GM12878 (cell line): ENCODE results near the gene TMEM88. TPM values are rescaled to one million over a fixed set of nuclear protein-coding genes. Genes with fewer than 3 reads are reported as not detected.
A peak's percentile ranks its signal among the peaks of the same experiment; 100 is the strongest.

Source experiments
- E2F8 ChIP-seq: fragments of 450-650 bp; IDR thresholded peaks from 2 replicates; pipeline ENCODE4 v1.6.1; 2018; ENCODE audit warnings: mild to moderate bottlenecking, low read depth, moderate library complexity; ENCODE audit not compliant: partially characterized antibody
- EP300 ChIP-seq, 2 experiments: fragments of 150-350 bp in 1 of 2; IDR thresholded peaks; 2 replicates each; pipeline ENCODE4 v1.6.1; 2011 to 2012; ENCODE audit warnings: low read depth in 2 of 2, low read length in 2 of 2, borderline replicate concordance in 1 of 2, improper control_type of control experiment in 1 of 2, inconsistent platforms in 1 of 2; ENCODE audit not compliant: control insufficient read depth in 1 of 2
- GABPA ChIP-seq: IDR thresholded peaks from 2 replicates; pipeline ENCODE4 v1.6.1; 2014; ENCODE audit warnings: antibody characterized with exemption, low read depth, mild to moderate bottlenecking, inconsistent platforms
- IKZF1 ChIP-seq: fragments of 450-650 bp; conservative IDR thresholded peaks from 2 replicates; pipeline ENCODE4 v1.6.1; 2017; ENCODE audit warnings: antibody characterized with exemption, mild to moderate bottlenecking
- MTA2 ChIP-seq: fragments of 450-650 bp; IDR thresholded peaks from 2 replicates; pipeline ENCODE4 v1.6.1; 2016; ENCODE audit warnings: low read depth, mild to moderate bottlenecking, moderate library complexity
- MXI1 ChIP-seq: fragments of 150-350 bp; IDR thresholded peaks from 2 replicates; pipeline ENCODE4 v1.6.1; 2011; ENCODE audit warnings: low read depth, mild to moderate bottlenecking, inconsistent platforms, low read length, improper control_type of control experiment
- NFXL1 ChIP-seq: fragments of 450-650 bp; IDR thresholded peaks from 2 replicates; pipeline ENCODE4 v1.6.1; 2017; ENCODE audit warnings: antibody characterized with exemption, mild to moderate bottlenecking, borderline replicate concordance
- NFYA ChIP-seq: IDR thresholded peaks from 2 replicates; pipeline ENCODE4 v1.6.1; 2011; ENCODE audit warnings: low read depth, mild to moderate bottlenecking, low read length, improper control_type of control experiment, borderline replicate concordance
- RAD21 ChIP-seq: IDR thresholded peaks from 2 replicates; pipeline ENCODE4 v1.6.1; 2011; ENCODE audit warnings: mild to moderate bottlenecking, low read depth, low read length, moderate library complexity; ENCODE audit not compliant: insufficient read depth
- RBBP5 ChIP-seq: fragments of 200-600 bp; sonication (generic); conservative IDR thresholded peaks from 2 replicates; pipeline ENCODE4 v1.6.1; 2016
- SIN3A ChIP-seq: IDR thresholded peaks from 2 replicates; pipeline ENCODE4 v1.6.1; 2012; ENCODE audit warnings: low read depth, low read length, improper control_type of control experiment
- TCF7 ChIP-seq: IDR thresholded peaks from 2 replicates; pipeline ENCODE4 v1.6.1; 2014; ENCODE audit warnings: antibody characterized with exemption, borderline replicate concordance
- ZNF207 ChIP-seq: fragments of 450-650 bp; IDR thresholded peaks from 2 replicates; pipeline ENCODE4 v1.6.1; 2014; ENCODE audit warnings: antibody characterized with exemption, mild to moderate bottlenecking, borderline replicate concordance
- ZNF622 ChIP-seq: fragments of 450-650 bp; IDR thresholded peaks from 2 replicates; pipeline ENCODE4 v1.6.1; 2017; ENCODE audit warnings: mild to moderate bottlenecking, inconsistent platforms
- polyA plus RNA-seq, 11 experiments: library from polyadenylated mRNA; depleted of rRNA in 4 of 11; unstranded in 6 of 11; stranded (reverse) in 5 of 11; fragments of >200 nt; fragmentation: Nextera tagmentation in 4 of 11; fragmentation: Illumina TruSeq in 1 of 11; extraction: Ambion mirVana in 4 of 11; extraction: Trizol in 1 of 11; gene quantifications; 1 replicate in 1 of 11; 2 replicates in 10 of 11; pipeline versions ENCODE4 v1.2.1 to v1.2.3, GENCODE V29; 2011 to 2016; ENCODE audit warnings: inconsistent platforms in 2 of 11, missing spikeins in 2 of 11, low read depth in 1 of 11
- total RNA-seq, 4 experiments: library from RNA; depleted of rRNA in 3 of 4; stranded (reverse); fragments of >200 nt in 3 of 4; fragmentation: Illumina TruSeq in 1 of 4; extraction: Trizol in 1 of 4; gene quantifications; 2 replicates each; pipeline versions ENCODE4 v1.2.1 to v1.2.3, GENCODE V29; 2013 to 2021
- TF ChIP-seq, protein P1 (sequence below): fragments of 450-650 bp; IDR thresholded peaks from 2 replicates; pipeline ENCODE4 v1.6.1; 2017; ENCODE audit warnings: mild to moderate bottlenecking, moderate library complexity
- TF ChIP-seq, protein P2 (sequence below): IDR thresholded peaks from 2 replicates; pipeline ENCODE4 v1.6.1; 2012; ENCODE audit warnings: low read depth, low read length, improper control_type of control experiment
- TF ChIP-seq, protein P3 (sequence below): IDR thresholded peaks from 2 replicates; pipeline ENCODE4 v1.6.1; 2012; ENCODE audit warnings: low read depth, low read length, improper control_type of control experiment
- TF ChIP-seq, protein P4 (sequence below): IDR thresholded peaks from 2 replicates; pipeline ENCODE4 v1.6.1; 2011; ENCODE audit warnings: low read depth, mild to moderate bottlenecking, low read length, moderate library complexity, borderline replicate concordance; ENCODE audit errors: extremely low read depth

TMEM88 gene
- total and polyA plus RNA-seq, 10 of the 15 experiments (the other 5 are each of a cell fraction or from before 2014, with no cell fraction given): 0.21 to 2.2 (median 0.62) TPM; not detected in 5

DNA sequence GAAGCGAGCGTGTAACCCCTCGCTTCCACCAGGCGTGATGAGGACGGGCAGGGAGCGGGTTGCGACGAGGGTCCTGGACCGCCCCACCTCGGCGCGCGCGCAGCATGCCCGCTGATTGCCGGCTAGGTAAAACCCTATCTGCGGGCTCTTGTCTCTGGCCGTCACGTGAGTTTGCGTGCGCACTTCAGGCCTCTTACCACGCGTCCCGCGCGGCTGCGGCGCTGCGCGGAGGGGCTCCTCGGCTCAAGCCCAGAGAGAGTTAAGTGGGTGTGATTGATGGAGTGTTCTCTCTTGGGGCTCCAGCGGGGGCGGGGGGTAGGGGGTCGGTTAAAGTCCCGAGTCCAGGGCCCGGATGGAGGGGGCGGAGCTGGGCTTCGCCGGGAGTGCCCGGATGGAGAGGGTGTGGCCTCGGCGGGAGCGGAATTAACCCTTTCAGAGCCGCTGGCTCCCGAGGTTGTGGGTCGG, 12.9 kb upstream of the TMEM88 start (continued):
- TF ChIP-seq, protein P1, sequence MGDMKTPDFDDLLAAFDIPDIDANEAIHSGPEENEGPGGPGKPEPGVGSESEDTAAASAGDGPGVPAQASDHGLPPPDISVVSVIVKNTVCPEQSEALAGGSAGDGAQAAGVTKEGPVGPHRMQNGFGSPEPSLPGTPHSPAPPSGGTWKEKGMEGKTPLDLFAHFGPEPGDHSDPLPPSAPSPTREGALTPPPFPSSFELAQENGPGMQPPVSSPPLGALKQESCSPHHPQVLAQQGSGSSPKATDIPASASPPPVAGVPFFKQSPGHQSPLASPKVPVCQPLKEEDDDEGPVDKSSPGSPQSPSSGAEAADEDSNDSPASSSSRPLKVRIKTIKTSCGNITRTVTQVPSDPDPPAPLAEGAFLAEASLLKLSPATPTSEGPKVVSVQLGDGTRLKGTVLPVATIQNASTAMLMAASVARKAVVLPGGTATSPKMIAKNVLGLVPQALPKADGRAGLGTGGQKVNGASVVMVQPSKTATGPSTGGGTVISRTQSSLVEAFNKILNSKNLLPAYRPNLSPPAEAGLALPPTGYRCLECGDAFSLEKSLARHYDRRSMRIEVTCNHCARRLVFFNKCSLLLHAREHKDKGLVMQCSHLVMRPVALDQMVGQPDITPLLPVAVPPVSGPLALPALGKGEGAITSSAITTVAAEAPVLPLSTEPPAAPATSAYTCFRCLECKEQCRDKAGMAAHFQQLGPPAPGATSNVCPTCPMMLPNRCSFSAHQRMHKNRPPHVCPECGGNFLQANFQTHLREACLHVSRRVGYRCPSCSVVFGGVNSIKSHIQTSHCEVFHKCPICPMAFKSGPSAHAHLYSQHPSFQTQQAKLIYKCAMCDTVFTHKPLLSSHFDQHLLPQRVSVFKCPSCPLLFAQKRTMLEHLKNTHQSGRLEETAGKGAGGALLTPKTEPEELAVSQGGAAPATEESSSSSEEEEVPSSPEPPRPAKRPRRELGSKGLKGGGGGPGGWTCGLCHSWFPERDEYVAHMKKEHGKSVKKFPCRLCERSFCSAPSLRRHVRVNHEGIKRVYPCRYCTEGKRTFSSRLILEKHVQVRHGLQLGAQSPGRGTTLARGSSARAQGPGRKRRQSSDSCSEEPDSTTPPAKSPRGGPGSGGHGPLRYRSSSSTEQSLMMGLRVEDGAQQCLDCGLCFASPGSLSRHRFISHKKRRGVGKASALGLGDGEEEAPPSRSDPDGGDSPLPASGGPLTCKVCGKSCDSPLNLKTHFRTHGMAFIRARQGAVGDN: no peak
- TF ChIP-seq SIN3A (peak; percentile 58; the same call in 1 of the 2 replicates), ZNF622 (no peak), GABPA (no peak), NFYA (no peak), E2F8 (no peak), RAD21 (no peak), ZNF207 (no peak), IKZF1 (no peak), NFXL1 (no peak), MTA2 (no peak), MXI1 (no peak), EP300 (IDR thresholded peaks at IDR 0.05; ENCODE audit: borderline replicate concordance in 1 of 2, control insufficient read depth in 1 of 2, low read depth in 2 of 2, low read length in 2 of 2) (no peak), TCF7 (no peak), RBBP5 (no peak)
- TF ChIP-seq, protein P2, sequence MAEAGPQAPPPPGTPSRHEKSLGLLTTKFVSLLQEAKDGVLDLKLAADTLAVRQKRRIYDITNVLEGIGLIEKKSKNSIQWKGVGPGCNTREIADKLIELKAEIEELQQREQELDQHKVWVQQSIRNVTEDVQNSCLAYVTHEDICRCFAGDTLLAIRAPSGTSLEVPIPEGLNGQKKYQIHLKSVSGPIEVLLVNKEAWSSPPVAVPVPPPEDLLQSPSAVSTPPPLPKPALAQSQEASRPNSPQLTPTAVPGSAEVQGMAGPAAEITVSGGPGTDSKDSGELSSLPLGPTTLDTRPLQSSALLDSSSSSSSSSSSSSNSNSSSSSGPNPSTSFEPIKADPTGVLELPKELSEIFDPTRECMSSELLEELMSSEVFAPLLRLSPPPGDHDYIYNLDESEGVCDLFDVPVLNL: no peak
- TF ChIP-seq, protein P3, sequence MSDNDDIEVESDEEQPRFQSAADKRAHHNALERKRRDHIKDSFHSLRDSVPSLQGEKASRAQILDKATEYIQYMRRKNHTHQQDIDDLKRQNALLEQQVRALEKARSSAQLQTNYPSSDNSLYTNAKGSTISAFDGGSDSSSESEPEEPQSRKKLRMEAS: 0 out of 2 replicates have a peak, but pooled peaks have one; percentile 45
- TF ChIP-seq, protein P4, sequence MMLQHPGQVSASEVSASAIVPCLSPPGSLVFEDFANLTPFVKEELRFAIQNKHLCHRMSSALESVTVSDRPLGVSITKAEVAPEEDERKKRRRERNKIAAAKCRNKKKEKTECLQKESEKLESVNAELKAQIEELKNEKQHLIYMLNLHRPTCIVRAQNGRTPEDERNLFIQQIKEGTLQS: no peak
